Skeletal muscle tissue (tissue), 4 donors: ENCODE measurements around the gene MOBP. TPM values are rescaled to one million over a fixed set of nuclear protein-coding genes. Genes with fewer than 3 reads are reported as not detected.

Experiments
- H3K27ac ChIP-seq: one replicate; pipeline ENCODE4 v1.7.0; 2013; ENCODE audit warnings: mild to moderate bottlenecking, low read depth, low read length, inconsistent platforms
- H3K27me3 ChIP-seq, 3 donors: one replicate each; pipeline ENCODE4 v1.7.0; 2013; ENCODE audit warnings: low read length in 3 of 3; ENCODE audit not compliant: control insufficient read depth in 3 of 3, insufficient read depth in 3 of 3
- H3K36me3 ChIP-seq, 3 donors: one replicate each; pipeline ENCODE4 v1.7.0; 2013; ENCODE audit warnings: low read length in 3 of 3; ENCODE audit not compliant: control insufficient read depth in 3 of 3, insufficient read depth in 3 of 3
- H3K4me1 ChIP-seq, 3 donors: one replicate each; pipeline ENCODE4 v1.7.0; 2013; ENCODE audit warnings: low read length in 3 of 3, mild to moderate bottlenecking in 3 of 3; ENCODE audit not compliant: control insufficient read depth in 3 of 3, insufficient read depth in 3 of 3
- H3K4me3 ChIP-seq, 3 donors: one replicate each; pipeline ENCODE4 v1.7.0; 2013; ENCODE audit warnings: low read length in 3 of 3
- H3K9ac ChIP-seq, 3 donors: one replicate each; pipeline ENCODE4 v1.7.0; 2013; ENCODE audit warnings: low read length in 3 of 3, mild to moderate bottlenecking in 3 of 3, moderate library complexity in 2 of 3, low read depth in 1 of 3
- H3K9me3 ChIP-seq, 3 donors: one replicate each; pipeline ENCODE4 v1.7.0; 2013; ENCODE audit warnings: low read length in 3 of 3; ENCODE audit not compliant: control insufficient read depth in 3 of 3
- total RNA-seq: library from RNA; depleted of rRNA; stranded (reverse); fragments of >200 nt; gene quantifications from one replicate; pipeline ENCODE4 v1.2.3, GENCODE V29; 2014
- donor health status: Osteomylitis.

The MOBP gene
- total RNA-seq, 1 donor from 2014 or later: not detected

DNA sequence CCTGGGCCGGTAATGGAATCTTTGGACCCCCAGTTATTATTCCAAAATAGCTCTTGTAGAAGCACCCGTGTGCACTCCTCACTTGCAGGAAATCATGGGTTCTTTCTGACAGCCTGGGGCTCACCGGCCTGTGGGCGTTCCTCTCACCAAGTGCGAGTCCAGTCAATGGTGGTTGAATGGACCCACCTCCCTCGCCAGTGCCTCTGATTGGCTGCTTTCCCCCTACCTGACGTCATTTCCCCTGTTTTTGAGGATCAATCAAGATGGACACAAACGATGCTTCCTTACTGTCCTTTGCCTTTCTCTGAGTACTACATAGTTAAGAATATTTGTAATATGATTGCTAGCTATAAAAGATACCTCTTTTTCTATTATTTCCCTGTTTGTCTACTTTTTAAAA lies 18.1 kb downstream of the MOBP start:
- no peak overlapping the region for H3K9ac ChIP-seq
- H3K4me3 ChIP-seq: no peak overlapping the region
- H3K4me1 ChIP-seq: no peaks in the 10 kb centered on the region
- H3K9me3 ChIP-seq: peaks cover 0 to 2% (median 0%) of the 10 kb centered on the region in 3 donors
- no peaks in the 10 kb centered on the region for H3K27me3 ChIP-seq
- H3K27ac ChIP-seq: no peak overlapping the region
- H3K36me3 ChIP-seq: no peaks in the 10 kb centered on the region

DNA sequence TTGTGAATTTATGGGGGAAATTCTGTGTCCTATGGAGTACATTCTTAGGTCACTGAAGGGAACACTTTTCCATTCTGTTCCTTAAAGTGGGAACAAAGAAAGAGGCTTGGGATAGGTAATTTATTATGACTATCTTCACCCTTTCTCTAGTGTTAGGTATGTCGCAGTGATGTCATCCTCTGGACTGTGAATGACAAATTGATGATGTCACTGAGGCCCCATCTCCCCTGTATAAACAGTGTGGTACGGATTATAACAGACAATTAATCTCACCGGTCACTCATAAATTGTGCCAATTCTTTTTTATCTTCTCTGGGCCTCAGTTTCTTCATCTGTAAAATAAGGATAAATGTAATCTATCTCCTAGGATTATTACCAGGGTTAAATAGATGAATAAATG lies 23.5 kb downstream of the MOBP start:
- no peaks in the 10 kb centered on the region for H3K36me3 ChIP-seq
- peaks cover 0 to 4% (median 0%) of the 10 kb centered on the region in 3 donors for H3K27me3 ChIP-seq
- H3K9me3 ChIP-seq: peaks cover 0 to 2% (median 0%) of the 10 kb centered on the region in 3 donors
- no peak overlapping the region for H3K9ac ChIP-seq
- H3K4me1 ChIP-seq: no peaks in the 10 kb centered on the region
- H3K27ac ChIP-seq: no peak overlapping the region
- H3K4me3 ChIP-seq: no peak overlapping the region

GRCh38 chr3:39491733-39492350 lies 24.4 kb downstream of the MOBP start:
- H3K9ac ChIP-seq: no peak overlapping the region
- peaks cover 0 to 2% (median 0%) of the 10 kb centered on the region in 3 donors for H3K9me3 ChIP-seq
- H3K4me3 ChIP-seq: no peak overlapping the region
- peaks cover 0 to 4% (median 0%) of the 10 kb centered on the region in 3 donors for H3K27me3 ChIP-seq
- no peak overlapping the region for H3K27ac ChIP-seq
- no peaks in the 10 kb centered on the region for H3K4me1 ChIP-seq
- H3K36me3 ChIP-seq: no peaks in the 10 kb centered on the region

GRCh38 chr3:39494781-39495180 lies 27.3 kb downstream of the MOBP start:
- Histone ChIP-seq H3K27ac (no peak overlapping the region), H3K36me3 (no peaks in the 10 kb centered on the region), H3K4me3 (no peak overlapping the region), H3K9me3 (no peaks in the 10 kb centered on the region), H3K27me3 (peaks cover 0 to 13% (median 10%) of the 10 kb centered on the region in 3 donors), H3K4me1 (no peaks in the 10 kb centered on the region), H3K9ac (no peak overlapping the region)

DNA sequence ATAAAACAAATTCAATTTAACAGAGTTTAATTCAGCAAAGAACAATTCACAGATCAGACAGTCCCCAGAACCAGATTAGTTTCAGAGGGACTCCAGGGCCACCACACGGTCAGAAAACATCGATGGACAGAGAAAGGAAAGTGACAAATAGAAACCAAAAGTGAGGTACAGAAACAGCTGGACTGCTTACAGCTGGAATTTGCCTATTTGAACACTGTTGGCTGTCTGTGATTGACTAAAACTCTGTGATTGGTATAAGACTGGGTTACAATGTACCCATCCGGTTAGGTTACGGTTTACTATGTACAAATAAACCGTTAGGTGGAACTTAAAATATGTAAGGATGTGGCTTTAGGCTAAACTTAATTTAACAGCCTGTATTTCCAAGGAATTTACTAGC lies 30.3 kb downstream of the MOBP start:
- Histone ChIP-seq H3K36me3 (no peaks in the 10 kb centered on the region), H3K4me3 (no peak overlapping the region), H3K9ac (no peak overlapping the region), H3K27me3 (peaks cover 12 to 31% (median 30%) of the 10 kb centered on the region in 3 donors), H3K4me1 (peaks cover 0 to 2% (median 0%) of the 10 kb centered on the region in 3 donors), H3K27ac (no peak overlapping the region), H3K9me3 (no peaks in the 10 kb centered on the region)

GRCh38 chr3:39499651-39500273 lies 32.3 kb downstream of the MOBP start:
- no peak overlapping the region for H3K9ac ChIP-seq
- peaks cover 17 to 36% (median 31%) of the 10 kb centered on the region in 3 donors for H3K27me3 ChIP-seq
- no peaks in the 10 kb centered on the region for H3K36me3 ChIP-seq
- peaks cover 0 to 2% (median 0%) of the 10 kb centered on the region in 3 donors for H3K4me1 ChIP-seq
- no peaks in the 10 kb centered on the region for H3K9me3 ChIP-seq
- no peak overlapping the region for H3K4me3 ChIP-seq
- H3K27ac ChIP-seq: no peak overlapping the region

DNA sequence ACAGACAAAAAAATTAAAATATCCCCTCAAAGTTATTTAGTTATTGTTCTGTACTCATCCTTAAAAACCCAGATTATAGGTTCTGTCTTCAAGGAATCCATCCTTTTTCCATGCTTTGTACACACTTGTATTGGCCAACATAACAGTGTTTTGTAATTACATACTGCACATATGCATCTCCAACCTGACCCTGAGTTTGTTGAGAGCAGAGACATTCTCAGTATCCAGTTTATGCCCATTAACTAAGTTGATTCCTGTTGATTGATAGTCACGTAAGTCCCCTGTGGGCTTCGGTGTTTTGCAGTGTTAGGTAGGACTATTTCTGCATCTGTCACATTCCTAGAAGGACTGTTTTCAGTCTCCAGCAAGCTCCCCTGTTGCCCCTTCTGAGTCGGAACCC lies 33.6 kb downstream of the MOBP start:
- Histone ChIP-seq H3K4me1 (peaks cover 0 to 2% (median 0%) of the 10 kb centered on the region in 3 donors), H3K4me3 (no peak overlapping the region), H3K9ac (no peak overlapping the region), H3K27me3 (peaks cover 17 to 36% (median 31%) of the 10 kb centered on the region in 3 donors), H3K27ac (no peak overlapping the region), H3K9me3 (no peaks in the 10 kb centered on the region), H3K36me3 (no peaks in the 10 kb centered on the region)

GRCh38 chr3:39501968-39502837 lies 34.7 kb downstream of the MOBP start:
- Histone ChIP-seq H3K4me3 (no peak overlapping the region), H3K9me3 (no peaks in the 10 kb centered on the region), H3K27ac (no peak overlapping the region), H3K27me3 (peaks cover 17 to 36% (median 31%) of the 10 kb centered on the region in 3 donors), H3K9ac (no peak overlapping the region), H3K36me3 (no peaks in the 10 kb centered on the region), H3K4me1 (peaks cover 0 to 2% (median 0%) of the 10 kb centered on the region in 3 donors)

- no peak overlapping the region for H3K4me3 ChIP-seq
- no peaks in the 10 kb centered on the region for H3K9me3 ChIP-seq
- H3K4me1 ChIP-seq: peaks cover 0 to 2% (median 0%) of the 10 kb centered on the region in 3 donors
- no peaks in the 10 kb centered on the region for H3K36me3 ChIP-seq
- peaks cover 17 to 36% (median 31%) of the 10 kb centered on the region in 3 donors for H3K27me3 ChIP-seq
- no peak overlapping the region for H3K27ac ChIP-seq
- H3K9ac ChIP-seq: no peak overlapping the region
Observed at GRCh38 chr3:39502838-39503145, 35.3 kb downstream of the MOBP start.
